Hepatocyte (in vitro differentiated cells): ENCODE results near the gene MAPKAP1. TPM values are rescaled to one million over a fixed set of nuclear protein-coding genes. Genes with fewer than 3 reads are reported as not detected.

Source experiments
- DNase-seq: peaks from one replicate; pipeline ENCODE4 v3.0.0-alpha.2; 2016; ENCODE audit warnings: low spot score
- H2AFZ ChIP-seq: fragments of 200-600 bp; sonication (generic); 2 replicates; pipeline ENCODE4 v1.6.0; 2016; ENCODE audit warnings: antibody characterized with exemption, mild to moderate bottlenecking
- H3K27ac ChIP-seq: fragments of 200-600 bp; sonication (generic); 2 replicates; pipeline ENCODE4 v1.5.1; 2016; ENCODE audit warnings: mild to moderate bottlenecking
- H3K27me3 ChIP-seq: fragments of 200-600 bp; sonication (generic); 2 replicates; pipeline ENCODE4 v1.6.1; 2016
- H3K36me3 ChIP-seq: fragments of 200-600 bp; sonication (generic); replicated peaks from 2 replicates; pipeline ENCODE4 v1.5.1; 2016; ENCODE audit warnings: low read depth; ENCODE audit not compliant: insufficient read depth
- H3K4me1 ChIP-seq: fragments of 200-600 bp; sonication (generic); 2 replicates; pipeline ENCODE4 v1.5.1; 2016; ENCODE audit warnings: mild to moderate bottlenecking, moderate library complexity; ENCODE audit not compliant: insufficient read depth
- H3K4me2 ChIP-seq: fragments of 200-600 bp; sonication (generic); 2 replicates; pipeline ENCODE4 v1.6.0; 2016
- H3K4me3 ChIP-seq: fragments of 200-600 bp; sonication (generic); 2 replicates; pipeline ENCODE4 v1.5.1; 2016; ENCODE audit warnings: mild to moderate bottlenecking
- H3K79me2 ChIP-seq: fragments of 200-600 bp; sonication (generic); 2 replicates; pipeline ENCODE4 v1.6.0; 2017; ENCODE audit warnings: mild to moderate bottlenecking
- H3K9me2 ChIP-seq: fragments of 200-600 bp; sonication (generic); replicated peaks from 2 replicates; pipeline ENCODE4 v1.6.0; 2017; ENCODE audit warnings: mild to moderate bottlenecking; ENCODE audit not compliant: insufficient read depth
- H3K9me3 ChIP-seq: fragments of 200-600 bp; sonication (generic); 2 replicates; pipeline ENCODE4 v1.5.1; 2016; ENCODE audit warnings: low read depth, mild to moderate bottlenecking
- H4K20me1 ChIP-seq: fragments of 200-600 bp; sonication (generic); 2 replicates; pipeline ENCODE4 v1.6.0; 2016; ENCODE audit warnings: mild to moderate bottlenecking; ENCODE audit not compliant: insufficient read depth, poor library complexity, severe bottlenecking
- EZH2 ChIP-seq: fragments of 200-600 bp; sonication (generic); IDR thresholded peaks from 2 replicates; pipeline ENCODE4 v1.6.1; 2016; ENCODE audit warnings: antibody characterized with exemption, mild to moderate bottlenecking, borderline replicate concordance
- EZH2phosphoT487 ChIP-seq: fragments of 200-600 bp; sonication (generic); IDR thresholded peaks from one replicate; pipeline ENCODE4 v1.6.1; 2018; ENCODE audit warnings: antibody characterized with exemption, mild to moderate bottlenecking, low read depth, moderate library complexity; ENCODE audit not compliant: unreplicated experiment, severe bottlenecking
- WGBS: methylation state at CpG from one replicate; pipeline ENCODE4 v1.1.6; 2016; ENCODE audit warnings: low lambda C conversion rate; ENCODE audit errors: missing lambda C conversion rate; 5-methylcytosine and 5-hydroxymethylcytosine counted together
- polyA plus RNA-seq: library from polyadenylated mRNA; unstranded; fragments of >200 nt; fragmentation: Nextera tagmentation; extraction: Ambion mirVana; gene quantifications from 2 replicates; pipeline ENCODE4 v1.2.1, GENCODE V29; 2016
- total RNA-seq: library from RNA; depleted of rRNA; stranded (reverse); fragments of >200 nt; gene quantifications from 2 replicates; pipeline ENCODE4 v1.2.3, GENCODE V29; 2014
- TF ChIP-seq, protein P1 (sequence below): fragments of 200-600 bp; sonication (generic); IDR thresholded peaks from 2 replicates; pipeline ENCODE4 v1.5.1; 2016; ENCODE audit warnings: antibody characterized with exemption, mild to moderate bottlenecking; ENCODE audit not compliant: poor library complexity

The MAPKAP1 gene
- total and polyA plus RNA-seq, 2 experiments from 2014 or later: 74.5 to 79.4 TPM

DNA sequence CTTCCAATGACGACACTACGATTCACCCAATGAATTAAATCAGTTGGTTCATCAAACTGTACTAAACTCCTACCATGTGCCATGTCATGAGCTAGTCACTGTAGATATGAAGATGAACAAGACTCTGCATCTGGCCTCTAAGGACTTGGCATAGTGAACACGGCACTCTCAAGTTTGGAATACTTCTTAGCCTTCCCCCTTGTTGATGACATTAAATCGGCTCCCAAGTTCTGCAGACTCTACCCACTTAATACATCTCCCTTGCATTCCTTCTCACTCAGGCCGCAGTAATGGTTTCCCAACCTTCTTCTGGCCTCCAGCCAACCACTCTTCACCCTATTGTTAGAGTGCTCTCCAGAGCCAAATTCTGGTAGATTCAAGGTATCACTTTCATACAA, 184.7 kb downstream of the MAPKAP1 start:
- Histone ChIP-seq H3K9me3 (no peaks in the 10 kb centered on the region), H3K9me2 (no peaks in the 10 kb centered on the region), H3K4me2 (no peak overlapping the region), H3K36me3 (no peaks in the 10 kb centered on the region), H3K27ac (no peak overlapping the region), H3K4me1 (peaks cover 7% of the 10 kb centered on the region), H3K79me2 (no peaks in the 10 kb centered on the region), H3K4me3 (no peak overlapping the region), H3K27me3 (no peaks in the 10 kb centered on the region), H4K20me1 (no peaks in the 10 kb centered on the region), H2AFZ (no peak overlapping the region)
- no peak for DNase-seq
- TF ChIP-seq, protein P1, sequence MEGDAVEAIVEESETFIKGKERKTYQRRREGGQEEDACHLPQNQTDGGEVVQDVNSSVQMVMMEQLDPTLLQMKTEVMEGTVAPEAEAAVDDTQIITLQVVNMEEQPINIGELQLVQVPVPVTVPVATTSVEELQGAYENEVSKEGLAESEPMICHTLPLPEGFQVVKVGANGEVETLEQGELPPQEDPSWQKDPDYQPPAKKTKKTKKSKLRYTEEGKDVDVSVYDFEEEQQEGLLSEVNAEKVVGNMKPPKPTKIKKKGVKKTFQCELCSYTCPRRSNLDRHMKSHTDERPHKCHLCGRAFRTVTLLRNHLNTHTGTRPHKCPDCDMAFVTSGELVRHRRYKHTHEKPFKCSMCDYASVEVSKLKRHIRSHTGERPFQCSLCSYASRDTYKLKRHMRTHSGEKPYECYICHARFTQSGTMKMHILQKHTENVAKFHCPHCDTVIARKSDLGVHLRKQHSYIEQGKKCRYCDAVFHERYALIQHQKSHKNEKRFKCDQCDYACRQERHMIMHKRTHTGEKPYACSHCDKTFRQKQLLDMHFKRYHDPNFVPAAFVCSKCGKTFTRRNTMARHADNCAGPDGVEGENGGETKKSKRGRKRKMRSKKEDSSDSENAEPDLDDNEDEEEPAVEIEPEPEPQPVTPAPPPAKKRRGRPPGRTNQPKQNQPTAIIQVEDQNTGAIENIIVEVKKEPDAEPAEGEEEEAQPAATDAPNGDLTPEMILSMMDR: no peak
- TF ChIP-seq EZH2phosphoT487: no peak
- no peak for TF ChIP-seq EZH2
- WGBS: 86% methylated on average over 5 of the region's 5 CpGs

DNA sequence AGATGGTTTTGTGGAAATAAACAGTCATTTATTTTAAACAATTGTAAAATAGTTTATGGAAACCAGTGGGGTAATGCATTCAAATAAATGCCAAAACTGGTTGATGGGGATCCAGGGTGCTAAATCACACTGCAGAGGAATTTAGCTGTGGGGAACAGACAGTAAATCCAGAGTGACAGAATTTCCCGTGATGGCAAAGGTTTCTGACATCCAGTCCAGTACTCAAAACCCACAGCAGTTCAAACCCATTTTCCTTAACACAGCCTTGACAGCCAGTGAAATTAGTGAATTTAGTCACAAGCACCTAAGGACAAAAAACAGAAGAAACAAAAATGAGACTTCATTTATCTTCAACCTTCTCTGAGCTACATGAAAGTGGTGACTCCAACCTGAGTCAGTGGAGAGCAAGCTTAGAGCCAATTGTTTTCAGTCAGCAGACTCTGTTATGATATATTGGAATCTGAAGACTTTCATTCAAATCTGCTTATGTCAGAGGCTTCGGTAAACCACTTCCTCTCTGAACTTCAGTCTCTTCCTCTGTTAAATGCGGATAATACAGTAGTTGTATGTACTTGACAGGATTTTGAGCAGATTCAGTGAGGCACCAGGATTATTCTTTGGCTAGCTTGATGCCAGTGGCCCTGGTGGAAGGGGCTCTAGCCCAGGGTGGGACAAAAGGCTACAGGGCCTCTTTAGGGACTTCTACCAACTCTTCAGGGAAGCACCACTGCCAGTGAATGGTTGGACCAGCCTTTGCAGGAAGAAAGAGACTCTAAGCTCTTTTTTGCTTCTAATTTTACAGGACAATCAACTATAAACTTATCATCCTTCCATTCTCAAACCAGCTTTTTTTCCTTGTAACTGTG, 185.3 kb downstream of the MAPKAP1 start:
- TF ChIP-seq, protein P1: no peak
- TF ChIP-seq EZH2 (no peak), EZH2phosphoT487 (no peak)
- no peak overlapping the region for H3K4me2 ChIP-seq
- DNase-seq: no peak
- WGBS: 54% methylated on average over 3 of the region's 3 CpGs
- H3K27me3 ChIP-seq: no peaks in the 10 kb centered on the region
- no peaks in the 10 kb centered on the region for H3K9me2 ChIP-seq
- H3K79me2 ChIP-seq: no peaks in the 10 kb centered on the region
- no peaks in the 10 kb centered on the region for H3K9me3 ChIP-seq
- H3K36me3 ChIP-seq: no peaks in the 10 kb centered on the region
- peaks cover 7% of the 10 kb centered on the region for H3K4me1 ChIP-seq
- peak overlapping the region; percentile 60 for H3K27ac ChIP-seq
- H3K4me3 ChIP-seq: no peak overlapping the region
- H4K20me1 ChIP-seq: no peaks in the 10 kb centered on the region
- no peak overlapping the region for H2AFZ ChIP-seq

- no peaks in the 10 kb centered on the region for H3K79me2 ChIP-seq
- no peak overlapping the region for H3K4me2 ChIP-seq
- H3K27me3 ChIP-seq: no peaks in the 10 kb centered on the region
- no peak for TF ChIP-seq EZH2
- TF ChIP-seq, protein P1: no peak
- TF ChIP-seq EZH2phosphoT487: no peak
- no peaks in the 10 kb centered on the region for H3K9me2 ChIP-seq
- no peak overlapping the region for H2AFZ ChIP-seq
- no peaks in the 10 kb centered on the region for H3K36me3 ChIP-seq
- H3K27ac ChIP-seq: no peak overlapping the region
- H4K20me1 ChIP-seq: no peaks in the 10 kb centered on the region
- DNase-seq: no peak
- WGBS: 78% methylated on average over 3 of the region's 3 CpGs
- H3K4me1 ChIP-seq: peaks cover 7% of the 10 kb centered on the region
- no peaks in the 10 kb centered on the region for H3K9me3 ChIP-seq
- H3K4me3 ChIP-seq: no peak overlapping the region
Observed at GRCh38 chr9:125519734-125520133, 187.3 kb downstream of the MAPKAP1 start.
